HEK293T (cell line): Measurements from ENCODE around the gene CDCA3.

ENCODE experiments used
- ARNT ChIP-seq: fragments of 450-650 bp; IDR thresholded peaks from 2 replicates; pipeline ENCODE4 v1.6.1; 2017; ENCODE audit warnings: mild to moderate bottlenecking
- BHLHE40 ChIP-seq: fragments of 450-650 bp; IDR thresholded peaks from 2 replicates; pipeline ENCODE4 v1.6.1; 2016; ENCODE audit warnings: mild to moderate bottlenecking, moderate library complexity, borderline replicate concordance
- ELF4 ChIP-seq: fragments of 450-650 bp; IDR thresholded peaks from 2 replicates; pipeline ENCODE4 v1.6.1; 2017; ENCODE audit warnings: antibody characterized with exemption
- FOXK2 ChIP-seq: fragments of 450-650 bp; IDR thresholded peaks from 2 replicates; pipeline ENCODE4 v1.6.1; 2016; ENCODE audit warnings: mild to moderate bottlenecking
- FOXM1 ChIP-seq: fragments of 450-650 bp; IDR thresholded peaks from 2 replicates; pipeline ENCODE4 v1.6.1; 2017; ENCODE audit warnings: mild to moderate bottlenecking, borderline replicate concordance
- HDGF ChIP-seq: fragments of 450-650 bp; IDR thresholded peaks from 2 replicates; pipeline ENCODE4 v1.6.1; 2017; ENCODE audit warnings: antibody characterized with exemption, borderline replicate concordance
- LEF1 ChIP-seq: fragments of 450-650 bp; IDR thresholded peaks from 2 replicates; pipeline ENCODE4 v1.6.1; 2017; ENCODE audit warnings: mild to moderate bottlenecking, borderline replicate concordance
- PKNOX1 ChIP-seq: fragments of 450-650 bp; IDR thresholded peaks from 2 replicates; pipeline ENCODE4 v1.6.1; 2016
- SUZ12 ChIP-seq: fragments of 450-650 bp; IDR thresholded peaks from 2 replicates; pipeline ENCODE4 v1.6.1; 2016; ENCODE audit warnings: mild to moderate bottlenecking
- TARDBP ChIP-seq: fragments of 450-650 bp; IDR thresholded peaks from 2 replicates; pipeline ENCODE4 v1.6.1; 2016
- ZNF384 ChIP-seq: fragments of 450-650 bp; IDR thresholded peaks from 2 replicates; pipeline ENCODE4 v1.6.1; 2016

- no peak for TF ChIP-seq TARDBP
- TF ChIP-seq FOXK2: no peak
- TF ChIP-seq LEF1: no peak
- TF ChIP-seq BHLHE40: no peak
- no peak for TF ChIP-seq HDGF
- TF ChIP-seq ELF4: no peak
- no peak for TF ChIP-seq PKNOX1
- TF ChIP-seq FOXM1: no peak
- no peak for TF ChIP-seq ARNT
- TF ChIP-seq SUZ12: no peak
- no peak for TF ChIP-seq ZNF384
Measured at GRCh38 chr12:6817098-6817497, 34.0 kb downstream of the CDCA3 start.
